A549 treated with Mapracorat at 1 μM for 4 hours (cell line): Measurements from ENCODE around the gene PRDM10. TPM values are rescaled to one million over a fixed set of nuclear protein-coding genes. Genes with fewer than 3 reads are reported as not detected.

ENCODE experiments used
- total RNA-seq: library from RNA; stranded (reverse); fragments of 200-300 nt; extraction: Qiagen RNA extraction; gene quantifications from 5 replicates; pipeline ENCODE4 v1.2.3, GENCODE V29; 2022

PRDM10 gene, protein sequence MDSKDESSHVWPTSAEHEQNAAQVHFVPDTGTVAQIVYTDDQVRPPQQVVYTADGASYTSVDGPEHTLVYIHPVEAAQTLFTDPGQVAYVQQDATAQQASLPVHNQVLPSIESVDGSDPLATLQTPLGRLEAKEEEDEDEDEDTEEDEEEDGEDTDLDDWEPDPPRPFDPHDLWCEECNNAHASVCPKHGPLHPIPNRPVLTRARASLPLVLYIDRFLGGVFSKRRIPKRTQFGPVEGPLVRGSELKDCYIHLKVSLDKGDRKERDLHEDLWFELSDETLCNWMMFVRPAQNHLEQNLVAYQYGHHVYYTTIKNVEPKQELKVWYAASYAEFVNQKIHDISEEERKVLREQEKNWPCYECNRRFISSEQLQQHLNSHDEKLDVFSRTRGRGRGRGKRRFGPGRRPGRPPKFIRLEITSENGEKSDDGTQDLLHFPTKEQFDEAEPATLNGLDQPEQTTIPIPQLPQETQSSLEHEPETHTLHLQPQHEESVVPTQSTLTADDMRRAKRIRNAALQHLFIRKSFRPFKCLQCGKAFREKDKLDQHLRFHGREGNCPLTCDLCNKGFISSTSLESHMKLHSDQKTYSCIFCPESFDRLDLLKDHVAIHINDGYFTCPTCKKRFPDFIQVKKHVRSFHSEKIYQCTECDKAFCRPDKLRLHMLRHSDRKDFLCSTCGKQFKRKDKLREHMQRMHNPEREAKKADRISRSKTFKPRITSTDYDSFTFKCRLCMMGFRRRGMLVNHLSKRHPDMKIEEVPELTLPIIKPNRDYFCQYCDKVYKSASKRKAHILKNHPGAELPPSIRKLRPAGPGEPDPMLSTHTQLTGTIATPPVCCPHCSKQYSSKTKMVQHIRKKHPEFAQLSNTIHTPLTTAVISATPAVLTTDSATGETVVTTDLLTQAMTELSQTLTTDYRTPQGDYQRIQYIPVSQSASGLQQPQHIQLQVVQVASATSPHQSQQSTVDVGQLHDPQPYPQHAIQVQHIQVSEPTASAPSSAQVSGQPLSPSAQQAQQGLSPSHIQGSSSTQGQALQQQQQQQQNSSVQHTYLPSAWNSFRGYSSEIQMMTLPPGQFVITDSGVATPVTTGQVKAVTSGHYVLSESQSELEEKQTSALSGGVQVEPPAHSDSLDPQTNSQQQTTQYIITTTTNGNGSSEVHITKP
- total RNA-seq = 1.4 to 2.7 TPM (median 1.7 TPM) in 5 replicates

DNA sequence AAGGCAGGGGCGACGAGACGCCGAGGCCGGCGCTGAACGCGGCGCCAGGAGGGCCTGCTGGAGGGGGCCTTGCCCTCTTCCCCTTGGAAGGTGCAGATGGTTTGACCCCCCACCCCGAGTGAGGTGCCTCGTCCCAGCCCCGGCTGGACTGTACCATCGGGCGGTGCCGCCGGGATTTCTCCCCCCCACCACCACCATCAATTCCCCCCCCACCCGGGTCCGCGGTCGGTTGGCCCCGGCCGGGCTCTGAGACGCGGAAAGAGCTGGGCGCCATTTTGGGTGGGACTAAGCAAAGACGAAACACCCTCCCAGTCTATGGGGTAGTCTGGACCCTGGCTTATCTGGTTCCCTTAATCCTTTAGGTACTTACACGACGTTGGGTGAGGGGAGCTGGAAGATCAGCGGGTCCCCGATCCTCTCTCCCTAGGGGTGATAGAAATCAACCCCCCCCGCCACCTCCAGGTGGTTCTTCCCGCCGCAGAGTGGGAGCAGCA, at the start of gene PRDM10:
Gene PRDM10, minus strand, starts transcription at position 484 of the 494 bp plus-strand sequence. CDS start 41,871 bp downstream, outside the sequence.

DNA sequence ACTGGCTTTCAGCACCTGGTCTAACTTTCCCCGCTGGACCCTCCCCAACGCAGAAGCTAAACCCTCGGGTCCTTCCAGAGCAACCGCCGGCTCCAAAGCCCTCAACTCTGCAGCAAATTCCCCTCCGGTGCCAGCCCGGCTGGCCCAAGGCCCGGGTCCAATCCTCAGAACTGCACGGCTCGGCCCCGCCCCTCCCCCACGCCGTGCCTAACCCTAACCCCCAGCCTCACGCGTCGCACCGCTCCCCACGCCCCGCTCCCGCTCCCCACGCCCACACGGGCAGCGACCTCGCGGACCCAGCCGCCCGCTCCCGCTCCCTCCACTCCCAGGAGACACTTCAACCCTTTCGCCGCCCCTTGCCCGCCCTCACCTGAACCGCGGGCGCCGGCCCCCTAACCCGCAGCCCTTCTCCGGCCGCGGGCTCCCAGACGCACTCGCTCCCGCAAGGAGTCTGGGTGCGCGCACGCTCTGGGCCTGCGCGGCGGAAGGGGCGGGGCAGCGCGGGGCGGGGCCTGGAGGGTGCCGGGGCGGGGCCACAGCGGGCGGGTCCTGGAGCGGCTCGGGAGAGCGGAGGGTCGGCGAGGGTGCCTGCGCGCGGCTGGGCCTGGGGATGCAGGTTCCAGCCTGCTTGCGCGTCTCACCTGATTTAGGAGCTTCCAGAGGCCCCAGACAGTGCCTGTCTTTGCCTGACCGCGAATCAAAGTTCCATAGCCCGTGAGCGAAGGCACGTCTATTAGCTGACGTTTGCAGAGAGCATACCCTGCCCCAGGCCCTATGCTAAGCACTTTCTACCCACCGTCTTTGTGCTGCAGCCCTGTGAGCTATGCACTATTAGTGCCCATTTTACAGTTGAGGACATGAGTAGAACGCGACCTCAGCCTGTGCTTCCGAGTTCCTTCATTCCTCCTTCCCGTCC, 107.3 kb downstream of the PRDM10 start, which contains the start of gene NFRKB:
Gene NFRKB, minus strand, starts transcription at position 453 of the 916 bp plus-strand sequence. CDS start 2,729 bp downstream, outside the sequence.

Other genes starting within 250 kb of the PRDM10 start
- 0.07 to 0.22 TPM (median 0.11 TPM) in 3 of 5 replicates, not detected in the others for gene TMEM45B, start 187.0 kb downstream of the PRDM10 start, total RNA-seq
- gene NFRKB, start 107.3 kb downstream of the PRDM10 start, total RNA-seq = 9.8 to 13.0 TPM (median 12.3 TPM) in 5 replicates
- 153 to 181 TPM (median 175 TPM) in 5 replicates for gene APLP2, start 67.1 kb upstream of the PRDM10 start, total RNA-seq
- 0.04 to 0.25 TPM (median 0.10 TPM) in 4 of 5 replicates, not detected in the other for gene ST14, start 156.9 kb upstream of the PRDM10 start, total RNA-seq